GM18873 (cell line): ENCODE results near the gene SIPA1L3.

Experiments used
- ATAC-seq: cut with Tn5 transposase; IDR thresholded peaks from one replicate; pipeline ENCODE4 v1.9.1; 2021; ENCODE audit warnings: mild to moderate bottlenecking, moderate library complexity, moderate number of reproducible peaks; ENCODE audit not compliant: unreplicated experiment, low FRiP score

Gene SIPA1L3

GRCh38 chr19:37973666-37974065 is 66.7 kb downstream of the SIPA1L3 start:
- ATAC-seq = no peak

- no peak for ATAC-seq
Measured at GRCh38 chr19:37975071-37975470, 68.1 kb downstream of the SIPA1L3 start.

GRCh38 chr19:37975596-37976515 is 68.8 kb downstream of the SIPA1L3 start:
- ATAC-seq = no peak

GRCh38 chr19:37977391-37977790 is 70.4 kb downstream of the SIPA1L3 start:
- ATAC-seq = no peak

- ATAC-seq = no peak
Measured at GRCh38 chr19:37977992-37978391, 71.0 kb downstream of the SIPA1L3 start.

GRCh38 chr19:37979547-37980082 is 72.6 kb downstream of the SIPA1L3 start:
- peak; percentile 33 for ATAC-seq

- no peak for ATAC-seq
Measured at GRCh38 chr19:37980419-37981170, 73.6 kb downstream of the SIPA1L3 start.

GRCh38 chr19:37981785-37982475 is 74.9 kb downstream of the SIPA1L3 start:
- ATAC-seq = no peak

GRCh38 chr19:37982655-37983054 is 75.6 kb downstream of the SIPA1L3 start:
- ATAC-seq = no peak

- no peak for ATAC-seq
Measured at GRCh38 chr19:37983153-37983552, 76.1 kb downstream of the SIPA1L3 start.

GRCh38 chr19:37983916-37984315 is 76.9 kb downstream of the SIPA1L3 start:
- ATAC-seq = no peak

- no peak for ATAC-seq
Measured at GRCh38 chr19:37986048-37986750, 79.2 kb downstream of the SIPA1L3 start.

GRCh38 chr19:37987356-37988332 is 80.6 kb downstream of the SIPA1L3 start:
- no peak for ATAC-seq

GRCh38 chr19:37988758-37989635 is 82.0 kb downstream of the SIPA1L3 start:
- no peak for ATAC-seq

- ATAC-seq = no peak
Measured at GRCh38 chr19:37989855-37990254, 82.8 kb downstream of the SIPA1L3 start.

GRCh38 chr19:37990362-37990761 is 83.4 kb downstream of the SIPA1L3 start:
- ATAC-seq = no peak

GRCh38 chr19:37991176-37991835 is 84.3 kb downstream of the SIPA1L3 start:
- ATAC-seq = no peak
